NCI-H345 treated with DMSO at 0.1 percent for 48 hours (cell line): Measurements from ENCODE around the gene TEKTIP1.

Experiments
- DNase-seq: peaks from one replicate; lab custom pipeline; 2025; ENCODE audit not compliant: unreplicated experiment; lab: John Stamatoyannopoulos, UW

Gene TEKTIP1

GRCh38 chr19:3536429-3537100 lies 2.4 kb upstream of the TEKTIP1 start:
- DNase-seq, result no peak

GRCh38 chr19:3537101-3537437 lies 1.9 kb upstream of the TEKTIP1 start:
- no peak for DNase-seq

- DNase-seq, result no peak
Observed at GRCh38 chr19:3537438-3538240, 1.3 kb upstream of the TEKTIP1 start.

GRCh38 chr19:3538258-3538929 lies 580 bp upstream of the TEKTIP1 start:
- no peak for DNase-seq

GRCh38 chr19:3539756-3540118 lies 763 bp downstream of the TEKTIP1 start:
- DNase-seq, result no peak

GRCh38 chr19:3543150-3544057 lies 4.4 kb downstream of the TEKTIP1 start:
- no peak for DNase-seq

GRCh38 chr19:3544058-3544376 lies 5.0 kb downstream of the TEKTIP1 start:
- DNase-seq, result no peak

GRCh38 chr19:3544742-3545668 lies 6.0 kb downstream of the TEKTIP1 start:
- no peak for DNase-seq

- DNase-seq, result no peak
Observed at GRCh38 chr19:3545669-3546034, 6.7 kb downstream of the TEKTIP1 start.

- no peak for DNase-seq
Observed at GRCh38 chr19:3546119-3546518, 7.1 kb downstream of the TEKTIP1 start.

GRCh38 chr19:3547301-3547731 lies 8.3 kb downstream of the TEKTIP1 start:
- DNase-seq, result no peak

GRCh38 chr19:3547767-3548282 lies 8.9 kb downstream of the TEKTIP1 start:
- no peak for DNase-seq

GRCh38 chr19:3548606-3549005 lies 9.6 kb downstream of the TEKTIP1 start:
- no peak for DNase-seq

- no peak for DNase-seq
Observed at GRCh38 chr19:3549816-3550215, 10.8 kb downstream of the TEKTIP1 start.

- DNase-seq, result no peak
Observed at GRCh38 chr19:3550947-3551791, 12.2 kb downstream of the TEKTIP1 start.

- DNase-seq, result no peak
Observed at GRCh38 chr19:3551792-3552095, 12.8 kb downstream of the TEKTIP1 start.

- no peak for DNase-seq
Observed at GRCh38 chr19:3554254-3555083, 15.5 kb downstream of the TEKTIP1 start.

GRCh38 chr19:3555653-3556422 lies 16.9 kb downstream of the TEKTIP1 start:
- no peak for DNase-seq
